ENCODE measurements around the gene GMDS. TPM values are rescaled to one million over a fixed set of nuclear protein-coding genes. Genes with fewer than 3 reads are reported as not detected.

The GMDS gene
- total and polyA plus RNA-seq, 2 of the 4 experiments (the other 2 are of a cell fraction): 7.3 to 21.9 TPM

DNA sequence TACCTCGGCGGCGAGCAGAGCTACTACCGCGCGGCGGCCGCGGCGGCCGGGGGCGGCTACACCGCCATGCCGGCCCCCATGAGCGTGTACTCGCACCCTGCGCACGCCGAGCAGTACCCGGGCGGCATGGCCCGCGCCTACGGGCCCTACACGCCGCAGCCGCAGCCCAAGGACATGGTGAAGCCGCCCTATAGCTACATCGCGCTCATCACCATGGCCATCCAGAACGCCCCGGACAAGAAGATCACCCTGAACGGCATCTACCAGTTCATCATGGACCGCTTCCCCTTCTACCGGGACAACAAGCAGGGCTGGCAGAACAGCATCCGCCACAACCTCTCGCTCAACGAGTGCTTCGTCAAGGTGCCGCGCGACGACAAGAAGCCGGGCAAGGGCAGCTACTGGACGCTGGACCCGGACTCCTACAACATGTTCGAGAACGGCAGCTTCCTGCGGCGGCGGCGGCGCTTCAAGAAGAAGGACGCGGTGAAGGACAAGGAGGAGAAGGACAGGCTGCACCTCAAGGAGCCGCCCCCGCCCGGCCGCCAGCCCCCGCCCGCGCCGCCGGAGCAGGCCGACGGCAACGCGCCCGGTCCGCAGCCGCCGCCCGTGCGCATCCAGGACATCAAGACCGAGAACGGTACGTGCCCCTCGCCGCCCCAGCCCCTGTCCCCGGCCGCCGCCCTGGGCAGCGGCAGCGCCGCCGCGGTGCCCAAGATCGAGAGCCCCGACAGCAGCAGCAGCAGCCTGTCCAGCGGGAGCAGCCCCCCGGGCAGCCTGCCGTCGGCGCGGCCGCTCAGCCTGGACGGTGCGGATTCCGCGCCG lies 634.7 kb downstream of the GMDS start:
- Histone ChIP-seq H4K8ac (ENCODE audit: low read depth in 2 of 2, low read length in 2 of 2) (peak overlapping the region; percentile 27 to 96; a peak in 3 of 4 replicates), H3K18ac (ENCODE audit: low read depth, low read length) (peak overlapping the region; percentile 90), H3K4me1 (ENCODE audit: control insufficient read depth, insufficient read depth, low read length) (peaks cover 4% of the 10 kb centered on the region), H3K23ac (ENCODE audit: low read depth, low read length) (peak overlapping the region; percentile 94), H2BK5ac (ENCODE audit: low read depth, low read length, poor library complexity, severe bottlenecking) (peak overlapping the region; percentile 85), H4K20me1 (ENCODE audit: insufficient read depth, low read length) (peaks cover 11% of the 10 kb centered on the region), H3K9me3 (ENCODE audit: control insufficient read depth, insufficient read depth, low read length) (peaks cover 7% of the 10 kb centered on the region; the same call in 1 of the 2 replicates), H3K36me3 (ENCODE audit: control insufficient read depth, insufficient read depth, low read length) (peaks cover 9% of the 10 kb centered on the region), H2AFZ (replicated peaks; ENCODE audit: low read length, poor library complexity) (peak overlapping the region; percentile 91), H3K4me3 (ENCODE audit: insufficient read depth, low read depth, low read length) (peak overlapping the region; percentile 85), H3K14ac (replicated peaks; ENCODE audit: low read depth, low read length) (peak overlapping the region; percentile 95), H3K4ac (ENCODE audit: low read depth, low read length) (peak overlapping the region; percentile 95), H3K4me2 (ENCODE audit: low read depth, low read length) (peak overlapping the region; percentile 81), H2AK5ac (ENCODE audit: low read depth, low read length) (peak overlapping the region; percentile 68; the same call in 1 of the 2 replicates), H2BK15ac (ENCODE audit: low read depth, low read length) (peak overlapping the region; percentile 78; the same call in 1 of the 3 replicates), H2AK9ac (replicated peaks; ENCODE audit: low read depth, low read length, poor library complexity) (peak overlapping the region; percentile 77), H2BK120ac (ENCODE audit: low read depth, low read length) (peak overlapping the region; percentile 86), H3K27ac (ENCODE audit: insufficient read depth, low read length) (peak overlapping the region; percentile 99), H3K79me1 (ENCODE audit: low read depth in 1 of 2, low read length in 2 of 2) (peaks cover 0 to 11% of the 10 kb centered on the region in 2 experiments), H2BK20ac (ENCODE audit: low read depth, low read length) (no peak overlapping the region), H3K9me1 (ENCODE audit: insufficient read depth, low read length) (no peaks in the 10 kb centered on the region), H4K91ac (ENCODE audit: insufficient read depth, low read depth, low read length) (peak overlapping the region; percentile 59), H3K56ac (ENCODE audit: extremely low read depth, insufficient read depth, low read length) (peak overlapping the region; percentile 32; the same call in 1 of the 2 replicates), H3K9ac (ENCODE audit: low read depth, low read length) (peak overlapping the region; percentile 98), H3K27me3 (ENCODE audit: control insufficient read depth, insufficient read depth, low read length) (peaks cover 21% of the 10 kb centered on the region), H4K5ac (ENCODE audit: low read depth, low read length) (peak overlapping the region; percentile 57)
- dilution Hi-C loops (cut with HindIII; ENCODE audit: low sequenced_read_pairs, unreplicated experiment): no loop called here
- ChIA-PET POLR2A (ENCODE audit: unreplicated experiment) (interaction anchor here (0.6 kb wide), 3 partner anchors 38 to 377 kb away, joined by 3 to 6 read pairs (median 4); no protein-coding TSS in a partner anchor), CTCF (interaction anchor here (0.6 to 2.3 kb wide), 7 partner anchors 13 to 585 kb away, joined by 3 to 8 read pairs (median 4); no protein-coding TSS in a partner anchor)
- TF ChIP-seq MAFK (IDR thresholded peaks at IDR 0.05; ENCODE audit: low read depth, low read length) (no peak), RAD21 (IDR thresholded peaks at IDR 0.05; ENCODE audit: low read length) (no peak), RCOR1 (IDR thresholded peaks at IDR 0.05; ENCODE audit: insufficient replicate concordance, low read length) (no peak), FOS (IDR thresholded peaks at IDR 0.05; ENCODE audit: low read depth, low read length) (no peak), MXI1 (IDR thresholded peaks at IDR 0.05; ENCODE audit: borderline replicate concordance, low read depth, low read length) (peak; percentile 51; the same call in 1 of the 2 replicates), NFE2L2 (IDR thresholded peaks at IDR 0.05; ENCODE audit: low read depth, low read length) (no peak), CEBPB (IDR thresholded peaks at IDR 0.05; ENCODE audit: low read depth, low read length) (no peak), POLR2A (IDR thresholded peaks at IDR 0.05; ENCODE audit: low read depth, low read length) (no peak), MAZ (IDR thresholded peaks at IDR 0.05; ENCODE audit: borderline replicate concordance, low read depth, low read length) (0 out of 2 replicates have a peak, but pooled peaks have one; percentile 23), CHD1 (IDR thresholded peaks at IDR 0.05; ENCODE audit: low read depth, low read length) (no peak)
- TF ChIP-seq, protein P1, sequence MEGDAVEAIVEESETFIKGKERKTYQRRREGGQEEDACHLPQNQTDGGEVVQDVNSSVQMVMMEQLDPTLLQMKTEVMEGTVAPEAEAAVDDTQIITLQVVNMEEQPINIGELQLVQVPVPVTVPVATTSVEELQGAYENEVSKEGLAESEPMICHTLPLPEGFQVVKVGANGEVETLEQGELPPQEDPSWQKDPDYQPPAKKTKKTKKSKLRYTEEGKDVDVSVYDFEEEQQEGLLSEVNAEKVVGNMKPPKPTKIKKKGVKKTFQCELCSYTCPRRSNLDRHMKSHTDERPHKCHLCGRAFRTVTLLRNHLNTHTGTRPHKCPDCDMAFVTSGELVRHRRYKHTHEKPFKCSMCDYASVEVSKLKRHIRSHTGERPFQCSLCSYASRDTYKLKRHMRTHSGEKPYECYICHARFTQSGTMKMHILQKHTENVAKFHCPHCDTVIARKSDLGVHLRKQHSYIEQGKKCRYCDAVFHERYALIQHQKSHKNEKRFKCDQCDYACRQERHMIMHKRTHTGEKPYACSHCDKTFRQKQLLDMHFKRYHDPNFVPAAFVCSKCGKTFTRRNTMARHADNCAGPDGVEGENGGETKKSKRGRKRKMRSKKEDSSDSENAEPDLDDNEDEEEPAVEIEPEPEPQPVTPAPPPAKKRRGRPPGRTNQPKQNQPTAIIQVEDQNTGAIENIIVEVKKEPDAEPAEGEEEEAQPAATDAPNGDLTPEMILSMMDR (conservative IDR thresholded peaks at IDR 0.05; ENCODE audit: low read depth, low read length): no peak
- TF ChIP-seq, protein P2, sequence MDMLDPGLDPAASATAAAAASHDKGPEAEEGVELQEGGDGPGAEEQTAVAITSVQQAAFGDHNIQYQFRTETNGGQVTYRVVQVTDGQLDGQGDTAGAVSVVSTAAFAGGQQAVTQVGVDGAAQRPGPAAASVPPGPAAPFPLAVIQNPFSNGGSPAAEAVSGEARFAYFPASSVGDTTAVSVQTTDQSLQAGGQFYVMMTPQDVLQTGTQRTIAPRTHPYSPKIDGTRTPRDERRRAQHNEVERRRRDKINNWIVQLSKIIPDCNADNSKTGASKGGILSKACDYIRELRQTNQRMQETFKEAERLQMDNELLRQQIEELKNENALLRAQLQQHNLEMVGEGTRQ (IDR thresholded peaks at IDR 0.05; ENCODE audit: low read depth, low read length): no peak
- DNase-seq: peak; percentile 29
- ATAC-seq (ENCODE audit: low read depth): peak; percentile 5; the same call in 1 of the 2 replicates
- in situ Hi-C loops (cut with MboI; ENCODE audit: low sequenced_read_pairs): no loop called here
- 3% methylated on average over 30 of the region's 101 CpGs; no CpG with 5 or more reads in 1 of the 2 experiments for WGBS, 2 experiments (ENCODE audit: extremely low coverage in 2 of 2, insufficient read length in 1 of 2)
- no TSS peak for BruUV-seq (replicated peaks)
- intact Hi-C loops (cut with micrococcal nuclease): loop anchor here (2.0 to 10.0 kb wide), 6 partner anchors 52 to 424 kb away; no protein-coding TSS in a partner anchor
